Middle frontal gyrus (tissue), 1 donor: Measurements from ENCODE around the gene BTBD8.
"Not testable (repeated sequence)": the region's sequence is repeated elsewhere in the genome, so short reads cannot be mapped to it uniquely, and the experiment has no call there.

Source experiments
- DNase-seq: peaks from one replicate; pipeline ENCODE4 v3.0.0-alpha.2; 2015; ENCODE audit warnings: low spot score; ENCODE audit errors: extremely low spot score

BTBD8 gene

DNA sequence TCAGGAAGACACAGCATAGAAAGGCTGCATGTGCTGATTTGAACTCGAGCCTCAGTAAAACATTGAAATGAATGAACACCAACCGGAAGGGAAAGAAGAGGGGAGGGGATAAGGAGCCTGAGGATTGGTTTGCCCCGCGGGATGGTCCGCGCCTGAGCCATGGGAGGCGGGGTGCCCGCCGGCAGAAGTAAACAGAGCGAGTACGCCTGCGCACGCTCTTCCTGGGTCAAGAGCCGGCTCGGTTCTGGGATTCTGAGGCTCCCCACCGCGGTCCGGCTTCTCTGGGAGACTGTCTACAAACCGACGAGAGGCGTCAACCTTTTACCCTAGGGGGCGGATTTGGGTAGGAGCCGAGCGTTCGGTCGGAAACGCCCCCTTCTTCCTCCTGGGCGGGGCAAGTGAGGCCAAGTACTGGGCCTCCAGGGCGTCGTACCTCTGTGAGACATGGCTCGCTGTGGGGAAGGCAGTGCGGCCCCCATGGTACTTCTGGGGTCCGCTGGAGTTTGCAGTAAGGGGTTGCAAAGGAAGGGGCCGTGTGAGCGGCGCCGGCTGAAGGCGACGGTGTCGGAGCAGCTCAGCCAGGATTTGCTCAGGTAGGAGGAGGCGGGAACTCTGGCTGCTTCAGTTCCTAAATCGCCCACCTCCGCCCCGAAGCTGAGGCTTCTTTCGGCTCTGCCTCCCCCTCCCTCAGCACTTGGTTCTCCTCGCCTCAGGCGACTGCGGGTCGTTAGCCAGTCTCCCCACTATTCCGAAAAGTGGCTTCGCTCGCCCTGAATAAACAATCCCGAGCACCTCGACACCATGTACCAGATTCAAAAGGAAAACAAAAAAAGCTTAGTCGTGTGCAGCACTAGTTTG, at the start of gene BTBD8:
BTBD8 (plus strand) TSS at position 218 of the 858 bp plus-strand sequence; CDS start at position 445, 227 bp downstream.
- DNase-seq, result peak; percentile 56

DNA sequence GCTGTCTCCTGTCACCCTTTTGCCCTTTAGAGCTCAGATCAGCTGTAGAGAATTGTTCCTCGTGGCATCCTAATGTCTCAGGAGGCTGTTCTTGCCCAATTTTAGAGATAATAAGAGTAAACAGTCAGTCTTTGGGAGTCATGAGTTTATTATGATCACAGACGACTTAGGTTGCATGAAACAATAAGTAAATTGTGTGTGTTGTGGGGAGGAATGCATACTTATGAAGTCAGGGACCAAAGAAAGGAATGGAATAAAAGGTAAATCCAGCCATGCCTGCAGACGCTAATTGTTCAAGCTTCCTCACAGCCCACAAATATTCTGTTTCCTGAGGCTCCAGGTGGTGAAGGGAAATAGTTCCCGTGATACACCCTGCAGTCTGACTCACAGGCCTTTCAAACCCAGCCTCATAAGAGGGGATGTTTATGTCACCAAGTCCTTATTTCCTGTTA, 49.5 kb upstream of the BTBD8 start:
- DNase-seq, result no peak

DNA sequence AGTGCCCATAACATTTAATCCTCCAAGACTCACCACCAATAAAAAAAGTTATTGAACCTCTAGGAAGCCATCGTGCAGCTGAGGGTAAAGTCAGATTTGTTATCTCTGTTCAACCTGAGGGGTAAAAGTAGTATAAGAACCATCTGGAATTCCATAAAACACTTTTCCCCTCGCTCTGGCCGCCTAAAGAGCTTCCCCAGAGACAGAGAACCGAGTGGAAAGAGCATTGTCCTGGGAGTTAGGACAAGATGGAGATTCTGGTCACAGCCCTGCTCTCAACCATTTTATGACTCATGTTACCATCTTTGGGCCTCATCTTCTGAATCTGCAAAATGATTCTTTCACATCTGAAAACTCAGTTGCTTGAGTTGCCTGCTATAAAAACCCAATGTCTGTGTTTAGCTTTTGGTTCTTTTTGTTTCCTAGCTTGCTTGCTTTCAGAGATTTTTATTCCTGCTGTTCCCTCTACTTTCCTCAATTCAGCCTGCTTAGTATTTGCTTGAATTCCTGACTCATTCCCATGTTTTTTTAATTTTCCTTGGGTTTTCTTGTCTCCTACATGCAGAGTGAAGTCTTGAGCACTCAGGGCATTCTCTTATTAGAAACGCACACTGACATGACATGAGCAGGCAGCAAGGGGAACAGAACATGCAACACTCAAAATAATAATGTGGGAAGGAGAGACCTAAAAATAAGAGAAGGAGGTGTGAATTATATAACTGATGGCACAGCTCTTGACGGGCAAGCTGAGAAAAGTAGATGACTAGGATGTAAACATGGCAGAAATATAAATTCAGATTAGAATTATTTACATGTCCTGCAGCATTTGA, 48.6 kb upstream of the BTBD8 start:
- DNase-seq, result no peak

DNA sequence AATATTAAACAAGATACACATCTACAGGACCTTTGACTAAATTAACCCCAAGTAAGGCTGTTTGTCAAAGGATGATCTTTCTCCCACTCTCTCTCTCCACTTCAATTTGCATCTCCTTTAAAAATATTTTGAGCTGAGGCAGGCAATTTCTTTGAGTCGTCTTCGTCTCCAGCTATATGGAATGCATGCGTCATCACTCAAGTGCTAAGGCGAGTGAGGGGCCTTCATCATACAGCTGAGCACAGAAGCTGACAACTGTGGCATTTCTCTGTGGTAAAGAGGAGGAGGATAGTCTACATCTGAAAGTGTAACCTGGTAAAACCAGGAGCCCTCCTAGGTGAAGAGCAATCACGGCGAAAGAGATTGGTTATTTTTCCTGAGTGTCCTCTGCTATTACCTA, 42.7 kb upstream of the BTBD8 start:
- no peak for DNase-seq

DNA sequence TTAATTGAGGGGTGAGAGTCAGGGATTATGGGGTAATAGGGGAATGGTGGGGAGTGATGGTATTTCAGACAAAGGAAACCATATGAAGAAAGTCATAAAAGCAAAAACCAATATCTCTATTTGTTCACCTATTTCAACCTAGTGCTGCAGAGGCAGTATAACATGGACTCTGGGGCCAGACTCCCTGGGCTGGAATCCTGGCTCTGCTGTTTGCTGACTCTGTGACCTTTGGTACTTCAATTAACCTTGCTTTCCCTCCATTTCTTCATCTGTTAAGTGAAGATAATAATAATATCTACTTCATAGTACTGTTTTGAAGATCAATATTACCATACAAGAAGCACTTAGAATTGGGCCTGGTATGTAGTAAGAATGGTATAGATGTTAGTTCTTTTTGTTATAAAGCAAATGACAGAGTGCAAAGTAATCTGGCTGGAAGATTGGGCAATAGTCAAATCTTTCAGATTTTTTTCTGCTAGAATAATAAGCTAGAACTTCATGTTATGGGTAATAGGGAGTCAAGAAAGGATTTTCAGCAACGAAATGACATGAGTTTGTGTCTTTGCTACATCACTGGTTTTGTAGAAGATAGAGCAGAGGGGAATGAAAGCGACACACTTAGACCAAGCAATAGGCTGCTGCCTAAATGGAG, 41.3 kb upstream of the BTBD8 start:
- DNase-seq, result no peak

DNA sequence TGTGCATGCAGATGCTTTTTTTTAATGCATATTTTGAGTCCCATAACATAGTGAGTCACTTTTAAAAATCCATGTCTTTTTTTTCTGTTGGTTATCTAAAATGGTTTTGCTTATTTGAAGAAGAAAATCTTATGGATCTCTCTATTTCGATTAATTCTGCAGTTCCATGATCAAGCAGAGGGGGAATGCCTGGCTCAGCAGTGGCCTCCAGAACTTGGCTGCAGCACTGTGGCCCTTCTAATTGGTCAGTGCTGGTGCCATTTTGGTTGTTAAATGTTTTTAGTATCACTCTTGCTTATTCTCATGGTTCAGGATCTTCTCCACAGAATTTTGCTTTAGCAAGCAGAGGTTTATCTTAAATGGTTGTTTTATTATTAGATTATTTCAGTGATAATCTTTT, 39.2 kb upstream of the BTBD8 start:
- no peak for DNase-seq

DNA sequence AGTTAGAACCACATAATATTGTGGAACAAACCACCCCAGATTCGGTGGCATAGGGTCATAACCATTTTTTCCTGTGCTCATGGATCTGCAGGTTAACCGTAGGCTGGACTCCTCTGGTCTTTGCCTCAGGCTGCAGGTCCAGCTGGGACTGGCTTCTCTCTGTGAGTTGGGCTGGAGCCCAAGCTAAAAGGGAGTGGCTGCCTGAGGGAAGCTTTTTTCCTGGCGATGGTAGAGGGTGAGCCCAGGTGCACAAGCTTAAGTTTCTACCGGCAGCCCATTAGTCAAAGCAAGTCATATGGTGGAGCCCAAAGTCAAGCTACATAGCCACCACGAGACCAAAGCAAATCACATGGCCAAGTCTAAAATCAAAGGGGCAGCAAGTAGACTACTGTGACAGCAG, 36.5 kb upstream of the BTBD8 start:
- DNase-seq, result no peak

DNA sequence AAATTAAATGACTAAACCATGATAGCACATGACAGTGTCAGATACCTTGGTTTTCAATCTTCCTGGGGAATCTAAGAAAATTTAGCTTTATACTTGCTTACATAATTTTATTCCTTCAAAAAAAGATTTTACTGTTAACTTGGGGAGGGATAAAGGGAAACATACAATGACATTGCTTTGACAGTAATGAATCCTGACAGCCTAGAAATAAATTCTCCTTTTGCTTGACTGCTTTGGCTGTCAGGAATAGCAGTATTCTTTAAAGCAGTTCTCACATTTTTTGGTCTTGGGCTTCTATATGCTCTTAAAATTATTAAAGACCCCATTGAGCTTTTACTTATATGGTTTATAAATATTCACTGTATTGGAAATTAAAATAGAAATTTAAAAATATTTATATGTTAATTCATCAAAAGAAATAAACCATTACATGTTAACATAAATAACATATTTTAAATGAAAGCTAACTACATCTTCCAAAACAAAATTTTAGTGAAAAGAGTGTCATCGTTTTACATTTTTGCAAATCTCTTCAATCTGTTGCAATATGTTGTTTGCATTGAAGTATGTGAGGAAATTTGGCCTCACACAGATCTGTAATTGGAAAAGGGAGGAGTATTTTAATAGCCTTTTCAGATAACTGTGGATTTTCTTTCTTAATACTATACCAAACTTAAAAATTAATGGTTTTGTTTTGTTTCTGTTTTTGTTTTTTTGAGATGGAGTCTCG, 34.2 kb upstream of the BTBD8 start:
- DNase-seq, result no peak

DNA sequence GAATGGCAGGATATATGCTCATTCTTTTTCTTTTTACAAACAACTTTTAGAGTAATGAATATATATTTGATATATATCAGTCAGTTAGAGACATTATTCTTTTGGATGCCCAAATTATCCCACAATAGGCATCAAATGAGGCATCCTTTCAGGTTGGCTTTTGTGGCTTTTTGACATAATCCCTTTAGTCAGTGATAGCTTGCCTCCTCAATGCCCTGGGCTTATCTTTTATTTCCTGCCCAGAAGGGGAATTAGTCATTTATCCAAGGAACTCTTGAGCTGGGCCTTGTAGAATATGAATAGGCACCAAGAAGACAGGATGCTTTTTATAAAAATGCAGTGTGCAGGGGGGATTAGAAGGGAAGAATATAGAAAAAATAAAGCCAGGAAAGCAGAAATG, 28.2 kb upstream of the BTBD8 start:
- DNase-seq, result no peak

DNA sequence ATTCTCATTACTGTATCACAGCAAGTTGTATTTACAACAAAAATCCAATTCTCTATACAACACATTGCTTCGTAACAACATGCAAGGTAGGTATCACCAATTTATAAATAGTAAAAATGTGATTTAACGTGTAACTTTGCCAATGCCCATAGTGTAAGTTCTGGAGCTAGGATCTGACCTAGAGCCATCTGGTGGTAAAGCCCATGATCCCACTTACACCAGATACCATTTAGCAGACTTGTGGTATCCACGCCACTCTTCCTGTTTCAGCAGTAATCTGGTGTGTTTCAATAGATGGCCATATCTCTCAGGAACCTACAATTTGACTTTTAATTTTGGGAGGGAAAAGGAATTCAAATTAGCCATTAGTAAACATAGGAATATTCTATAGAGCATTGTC, 15.1 kb upstream of the BTBD8 start:
- no peak for DNase-seq

DNA sequence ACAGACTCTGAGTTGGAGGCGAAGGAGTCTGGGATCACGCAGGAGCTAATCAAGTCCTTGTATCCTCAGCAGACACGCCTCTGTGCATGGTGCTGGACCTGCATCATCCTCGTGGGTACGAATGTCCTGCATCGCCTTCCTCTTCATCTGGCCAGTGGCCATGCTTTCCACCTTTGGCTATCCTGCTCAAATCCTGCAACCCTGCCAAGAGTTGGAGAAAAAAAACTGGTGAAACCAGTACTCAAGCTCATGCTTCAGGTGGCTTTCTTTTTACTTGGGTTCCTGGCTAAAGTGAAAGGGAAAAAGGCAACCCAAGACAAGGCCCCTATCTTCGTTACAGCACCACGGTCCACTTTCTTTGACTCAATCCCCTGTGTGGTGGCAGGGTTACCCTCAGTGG, 13.8 kb upstream of the BTBD8 start:
- no peak for DNase-seq

DNA sequence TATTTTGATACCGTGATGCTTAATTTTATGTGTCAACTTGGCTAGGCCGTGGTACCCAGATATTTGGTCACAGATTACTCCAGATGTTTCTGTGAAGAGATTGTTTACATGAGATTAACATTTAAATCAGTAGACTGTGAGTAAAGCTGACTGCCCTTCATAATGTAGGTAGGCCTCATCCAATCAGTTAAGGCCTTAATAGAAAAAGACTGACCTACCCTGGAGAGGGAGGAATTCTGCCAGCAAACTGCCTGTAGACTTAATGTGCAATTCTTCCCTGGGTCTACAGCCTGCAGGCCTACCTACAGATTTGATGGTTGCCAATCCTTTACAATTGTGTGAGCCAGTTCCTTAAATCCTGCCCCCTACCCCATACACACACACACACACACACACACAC, 9.3 kb upstream of the BTBD8 start:
- no peak for DNase-seq

DNA sequence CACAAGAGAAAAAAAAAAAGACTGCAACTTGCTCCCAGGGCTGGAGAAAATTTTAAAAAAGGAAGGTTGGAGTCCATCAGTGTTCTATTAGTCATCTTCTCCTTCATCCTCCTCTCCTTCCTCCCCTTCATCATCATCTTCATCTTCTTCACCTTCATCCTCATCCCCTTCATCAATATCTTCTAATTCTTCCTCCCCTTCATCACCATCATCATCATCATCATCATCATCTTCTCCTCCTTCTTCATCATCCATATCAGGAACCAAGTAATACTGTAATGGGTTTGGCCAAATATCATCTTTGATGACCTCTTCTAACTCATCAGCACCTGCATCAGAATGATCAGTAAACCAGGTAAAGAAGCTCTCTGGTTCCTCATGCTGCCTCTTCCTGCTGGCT, 5.7 kb upstream of the BTBD8 start:
- DNase-seq, result not testable (repeated sequence)

DNA sequence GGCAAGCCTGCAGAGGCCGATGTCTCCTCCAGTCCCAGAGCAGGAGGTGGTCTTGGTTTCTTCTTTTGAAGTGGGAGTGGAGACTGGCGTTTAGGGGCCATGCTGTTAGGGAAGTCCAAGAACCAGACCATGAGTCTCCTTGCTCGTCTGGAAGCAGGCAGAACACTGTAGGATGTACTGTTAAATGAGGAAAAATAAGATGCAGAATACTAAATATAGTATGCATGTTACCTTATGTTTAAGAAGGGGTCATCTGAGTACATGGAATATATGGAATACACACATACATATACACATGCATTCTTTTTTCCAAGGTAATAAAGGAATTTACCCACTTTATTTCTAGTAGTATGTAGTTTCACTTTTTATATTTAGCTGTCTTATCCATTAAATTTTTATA, 4.8 kb upstream of the BTBD8 start, which contains the start of gene SETSIP:
SETSIP (minus strand) TSS at position 101 of the 400 bp plus-strand sequence; CDS start at position 101, 0 bp downstream.
- DNase-seq, result no peak

DNA sequence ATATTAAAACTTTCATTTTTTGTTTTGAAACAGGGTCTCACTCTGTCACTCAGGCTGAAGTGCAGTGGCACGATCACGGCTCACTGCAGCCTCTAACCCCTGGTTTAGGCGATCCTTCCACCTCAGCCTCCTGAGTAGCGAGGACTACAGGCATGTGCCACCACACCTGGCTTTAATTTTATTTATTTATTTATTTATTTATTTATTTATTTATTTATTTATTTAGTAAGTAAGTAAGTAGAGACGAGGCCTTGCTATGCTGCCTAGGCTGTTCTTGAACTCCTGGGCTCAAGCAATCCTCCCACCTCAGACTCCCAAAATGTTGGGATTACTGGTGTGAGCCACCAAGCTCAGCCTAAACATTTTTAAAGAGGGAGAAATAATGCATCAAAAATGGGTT, 3.8 kb upstream of the BTBD8 start:
- no peak for DNase-seq

DNA sequence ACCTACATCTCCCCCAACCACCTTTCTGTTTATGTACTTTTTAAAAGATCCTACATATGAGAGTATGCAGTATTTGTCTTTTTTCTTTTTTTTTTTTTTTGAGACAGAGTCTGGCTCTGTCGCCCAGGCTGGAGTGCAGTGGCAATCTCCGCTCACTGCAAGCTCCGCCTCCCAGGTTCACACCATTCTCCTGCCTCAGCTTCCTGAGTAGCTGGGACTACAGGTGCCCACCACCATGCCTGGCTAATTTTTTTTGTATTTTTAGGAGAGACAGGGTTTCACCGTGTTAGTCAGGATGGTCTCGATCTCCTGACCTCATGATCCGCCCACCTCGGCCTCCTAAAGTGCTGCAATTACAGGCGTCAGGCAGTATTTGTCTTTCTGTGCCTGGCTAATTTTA, 2.1 kb upstream of the BTBD8 start:
- DNase-seq, result not testable (repeated sequence)

DNA sequence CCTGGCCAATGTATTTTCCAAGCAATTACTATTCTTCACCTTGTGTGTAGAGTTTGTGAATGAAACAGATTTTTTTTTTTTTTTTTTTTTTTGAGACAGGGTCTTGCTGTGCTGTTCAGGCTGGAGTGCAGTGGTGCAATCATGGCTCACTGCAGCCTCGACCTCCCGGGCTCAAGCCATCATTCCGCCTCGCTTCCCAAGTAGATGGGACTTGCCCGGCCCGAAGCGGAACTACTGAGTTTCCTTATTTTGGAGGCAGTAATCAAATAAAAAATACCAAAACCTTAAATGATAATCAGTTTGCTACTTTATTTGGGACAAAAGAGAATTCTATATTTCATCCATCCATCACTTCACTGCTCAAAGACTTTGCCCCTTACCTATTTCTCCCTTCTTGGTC, 704 bp upstream of the BTBD8 start:
- no peak for DNase-seq

DNA sequence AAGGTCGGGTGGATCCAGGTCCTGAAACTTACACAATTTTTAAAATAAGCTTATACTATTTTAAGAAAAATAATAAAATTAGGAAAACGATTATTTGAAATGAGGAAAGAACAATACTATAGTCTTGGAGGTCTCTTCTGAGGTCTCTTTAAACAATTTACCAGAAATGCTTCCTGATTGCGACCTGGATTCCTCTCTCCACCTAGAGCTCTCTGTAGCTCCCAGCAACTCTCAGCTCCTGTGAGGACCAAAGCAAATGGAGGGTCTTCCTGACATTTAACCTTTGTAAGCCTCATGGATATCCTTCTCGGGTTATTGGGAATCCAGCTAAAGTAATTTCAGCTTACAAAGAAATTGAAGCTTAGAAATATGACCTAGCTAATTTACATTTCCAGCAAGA, 886 bp downstream of the BTBD8 start:
- no peak for DNase-seq

DNA sequence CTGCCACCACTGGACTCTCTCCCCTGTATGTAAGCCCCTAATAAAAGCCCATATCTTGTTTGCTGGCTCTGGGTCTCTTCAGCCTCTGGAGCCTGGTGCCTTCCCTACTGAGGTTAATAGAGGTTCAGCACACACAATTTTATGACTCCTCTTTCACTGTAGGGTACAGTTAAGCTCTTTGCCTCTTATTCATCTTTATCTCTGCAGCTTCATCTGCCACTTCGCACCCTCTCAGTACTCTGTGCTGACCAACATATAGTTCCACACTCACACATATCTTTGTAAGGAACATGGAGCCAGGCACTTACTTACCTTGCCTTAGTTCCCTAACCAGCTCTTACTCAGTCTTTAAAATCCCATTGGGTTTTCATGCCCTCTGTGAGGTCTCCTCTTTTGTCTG, 4.5 kb downstream of the BTBD8 start:
- no peak for DNase-seq

DNA sequence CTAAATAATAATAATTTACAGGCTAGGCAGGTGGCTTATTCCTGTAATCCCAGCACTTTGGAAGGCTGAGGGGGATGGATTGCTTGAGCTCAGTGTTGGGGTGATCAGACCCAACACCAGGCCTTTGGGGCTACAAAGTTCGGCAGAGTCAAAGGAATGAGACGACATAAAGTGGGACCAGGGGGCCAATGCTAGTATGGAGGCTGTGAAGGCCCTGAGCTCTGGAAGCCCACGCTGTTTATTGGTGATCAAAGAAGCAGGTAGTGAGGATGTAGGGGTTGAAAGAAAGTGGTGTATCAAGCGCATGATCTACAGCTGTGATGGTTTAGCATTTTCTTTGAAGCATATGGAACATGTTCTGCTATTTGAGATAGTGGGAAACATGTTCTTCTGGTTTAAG, 5.6 kb downstream of the BTBD8 start:
- no peak for DNase-seq

DNA sequence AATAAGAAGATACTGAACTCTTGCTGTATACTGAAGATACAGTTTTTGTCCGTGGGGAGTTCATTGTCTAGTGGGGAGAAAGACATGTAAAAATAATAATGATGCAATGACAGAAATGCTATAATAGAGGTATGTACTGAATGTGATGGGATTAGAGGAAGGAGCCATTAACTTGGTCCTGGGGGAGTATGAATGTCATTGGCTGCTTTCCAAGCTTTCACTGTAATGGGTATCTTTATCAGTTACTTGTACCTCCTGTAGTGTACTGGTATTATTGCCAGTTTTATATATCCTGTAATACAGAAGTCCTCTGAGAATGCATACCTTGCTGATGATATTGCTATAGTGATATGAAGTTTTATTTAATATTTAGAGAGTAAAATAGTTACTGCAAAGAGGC, 7.4 kb downstream of the BTBD8 start:
- no peak for DNase-seq
